Upper lobe of left lung (tissue), 4 donors: Measurements from ENCODE around the gene TRIM31.

Experiments used
- EP300 ChIP-seq, 4 donors: sonication (generic); formaldehyde crosslinking; IDR thresholded peaks; one replicate each; pipeline ENCODE4 v1.5.1; 2017; ENCODE audit warnings: antibody characterized with exemption in 4 of 4, control low read depth in 2 of 4
- POLR2A ChIP-seq, 4 donors: fragments of 450-650 bp; IDR thresholded peaks; one replicate each; pipeline ENCODE4 v1.5.1; 2016 to 2017; ENCODE audit warnings: antibody characterized with exemption in 4 of 4, mild to moderate bottlenecking in 2 of 4
- TF ChIP-seq, protein P1 (sequence below), 6 experiments: fragments of 450-650 bp in 4 of 6; fragments of 200-600 bp in 2 of 6; sonication (generic) in 2 of 6; IDR thresholded peaks; one replicate each; pipeline ENCODE4 v1.5.1; 2016 to 2019; ENCODE audit warnings: antibody characterized with exemption in 6 of 6

DNA sequence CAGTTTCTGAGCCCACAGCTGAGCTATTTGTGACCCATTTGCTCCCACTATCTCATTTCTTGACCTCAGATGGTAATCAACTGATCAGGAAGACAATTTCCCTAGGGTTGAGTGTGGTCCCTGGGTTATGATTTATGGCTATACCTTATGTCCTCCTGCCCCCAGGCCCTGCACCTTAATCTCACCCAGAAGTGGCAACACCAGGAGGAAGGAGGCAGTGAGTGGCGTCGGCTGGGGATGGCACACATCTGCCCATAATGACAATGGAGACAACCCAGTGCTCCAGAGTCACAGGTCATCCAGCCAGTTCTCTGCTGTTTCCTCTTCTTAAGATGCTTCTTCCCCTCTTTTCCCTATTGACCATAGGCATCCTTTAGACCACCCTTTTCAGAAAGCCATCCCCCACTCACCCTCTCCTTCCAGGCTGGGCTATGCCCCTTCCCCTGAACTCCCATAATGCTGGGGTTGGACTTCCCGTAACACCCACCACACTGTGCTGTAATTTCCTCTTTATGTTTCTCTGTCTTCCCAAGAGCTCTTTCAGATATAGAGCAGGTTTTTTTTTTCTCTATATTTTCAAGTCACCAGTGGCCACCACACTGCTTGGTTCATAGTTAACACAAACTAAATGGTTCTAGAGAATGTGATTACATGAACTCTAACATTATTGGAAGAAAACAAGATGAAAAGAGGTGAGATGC lies 40.2 kb upstream of the TRIM31 start:
- TF ChIP-seq, protein P1, sequence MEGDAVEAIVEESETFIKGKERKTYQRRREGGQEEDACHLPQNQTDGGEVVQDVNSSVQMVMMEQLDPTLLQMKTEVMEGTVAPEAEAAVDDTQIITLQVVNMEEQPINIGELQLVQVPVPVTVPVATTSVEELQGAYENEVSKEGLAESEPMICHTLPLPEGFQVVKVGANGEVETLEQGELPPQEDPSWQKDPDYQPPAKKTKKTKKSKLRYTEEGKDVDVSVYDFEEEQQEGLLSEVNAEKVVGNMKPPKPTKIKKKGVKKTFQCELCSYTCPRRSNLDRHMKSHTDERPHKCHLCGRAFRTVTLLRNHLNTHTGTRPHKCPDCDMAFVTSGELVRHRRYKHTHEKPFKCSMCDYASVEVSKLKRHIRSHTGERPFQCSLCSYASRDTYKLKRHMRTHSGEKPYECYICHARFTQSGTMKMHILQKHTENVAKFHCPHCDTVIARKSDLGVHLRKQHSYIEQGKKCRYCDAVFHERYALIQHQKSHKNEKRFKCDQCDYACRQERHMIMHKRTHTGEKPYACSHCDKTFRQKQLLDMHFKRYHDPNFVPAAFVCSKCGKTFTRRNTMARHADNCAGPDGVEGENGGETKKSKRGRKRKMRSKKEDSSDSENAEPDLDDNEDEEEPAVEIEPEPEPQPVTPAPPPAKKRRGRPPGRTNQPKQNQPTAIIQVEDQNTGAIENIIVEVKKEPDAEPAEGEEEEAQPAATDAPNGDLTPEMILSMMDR (IDR thresholded peaks at IDR 0.05): no peak
- TF ChIP-seq POLR2A (IDR thresholded peaks at IDR 0.05) (no peak), EP300 (IDR thresholded peaks at IDR 0.05) (no peak)
